HG02588 (cell line): ENCODE data around the gene MMS22L.

Experiments used
- ATAC-seq: cut with Tn5 transposase; IDR thresholded peaks from one replicate; pipeline ENCODE4 v1.9.1; 2021; ENCODE audit warnings: mild to moderate bottlenecking, moderate library complexity; ENCODE audit not compliant: unreplicated experiment

The MMS22L gene, protein sequence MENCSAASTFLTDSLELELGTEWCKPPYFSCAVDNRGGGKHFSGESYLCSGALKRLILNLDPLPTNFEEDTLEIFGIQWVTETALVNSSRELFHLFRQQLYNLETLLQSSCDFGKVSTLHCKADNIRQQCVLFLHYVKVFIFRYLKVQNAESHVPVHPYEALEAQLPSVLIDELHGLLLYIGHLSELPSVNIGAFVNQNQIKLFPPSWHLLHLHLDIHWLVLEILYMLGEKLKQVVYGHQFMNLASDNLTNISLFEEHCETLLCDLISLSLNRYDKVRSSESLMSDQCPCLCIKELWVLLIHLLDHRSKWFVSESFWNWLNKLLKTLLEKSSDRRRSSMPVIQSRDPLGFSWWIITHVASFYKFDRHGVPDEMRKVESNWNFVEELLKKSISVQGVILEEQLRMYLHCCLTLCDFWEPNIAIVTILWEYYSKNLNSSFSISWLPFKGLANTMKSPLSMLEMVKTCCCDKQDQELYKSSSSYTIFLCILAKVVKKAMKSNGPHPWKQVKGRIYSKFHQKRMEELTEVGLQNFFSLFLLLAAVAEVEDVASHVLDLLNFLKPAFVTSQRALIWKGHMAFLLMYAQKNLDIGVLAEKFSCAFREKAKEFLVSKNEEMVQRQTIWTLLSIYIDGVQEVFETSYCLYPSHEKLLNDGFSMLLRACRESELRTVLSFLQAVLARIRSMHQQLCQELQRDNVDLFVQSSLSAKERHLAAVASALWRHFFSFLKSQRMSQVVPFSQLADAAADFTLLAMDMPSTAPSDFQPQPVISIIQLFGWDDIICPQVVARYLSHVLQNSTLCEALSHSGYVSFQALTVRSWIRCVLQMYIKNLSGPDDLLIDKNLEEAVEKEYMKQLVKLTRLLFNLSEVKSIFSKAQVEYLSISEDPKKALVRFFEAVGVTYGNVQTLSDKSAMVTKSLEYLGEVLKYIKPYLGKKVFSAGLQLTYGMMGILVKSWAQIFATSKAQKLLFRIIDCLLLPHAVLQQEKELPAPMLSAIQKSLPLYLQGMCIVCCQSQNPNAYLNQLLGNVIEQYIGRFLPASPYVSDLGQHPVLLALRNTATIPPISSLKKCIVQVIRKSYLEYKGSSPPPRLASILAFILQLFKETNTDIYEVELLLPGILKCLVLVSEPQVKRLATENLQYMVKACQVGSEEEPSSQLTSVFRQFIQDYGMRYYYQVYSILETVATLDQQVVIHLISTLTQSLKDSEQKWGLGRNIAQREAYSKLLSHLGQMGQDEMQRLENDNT

GRCh38 chr6:97282726-97283617 is at the start of gene MMS22L:
TSS of gene MMS22L (minus strand) at chr6:97283216. CDS start at chr6:97282477, 739 bp downstream.
- ATAC-seq: peak; percentile 98

- no peak for ATAC-seq
Measured at GRCh38 chr6:97322811-97323210, 39.8 kb upstream of the MMS22L start.

DNA sequence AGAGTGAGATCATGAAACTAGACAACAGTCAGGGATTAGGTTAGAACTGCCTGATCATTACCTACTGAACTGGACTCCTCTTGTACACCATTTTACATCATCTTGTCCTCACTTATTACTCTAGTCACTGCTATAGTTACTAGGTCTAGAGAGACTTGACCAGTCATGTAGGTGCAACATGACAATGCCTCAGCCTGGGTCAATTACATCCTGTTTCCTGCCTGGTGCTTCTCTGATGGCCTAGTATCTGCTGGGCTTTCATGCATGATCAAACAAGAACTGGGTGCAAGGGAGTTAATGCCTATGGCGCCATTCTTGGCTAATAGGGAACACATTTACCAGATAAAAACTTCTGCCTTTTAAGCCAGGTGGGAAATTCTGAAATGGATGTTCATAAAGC is 39.2 kb upstream of the MMS22L start:
- ATAC-seq: no peak

DNA sequence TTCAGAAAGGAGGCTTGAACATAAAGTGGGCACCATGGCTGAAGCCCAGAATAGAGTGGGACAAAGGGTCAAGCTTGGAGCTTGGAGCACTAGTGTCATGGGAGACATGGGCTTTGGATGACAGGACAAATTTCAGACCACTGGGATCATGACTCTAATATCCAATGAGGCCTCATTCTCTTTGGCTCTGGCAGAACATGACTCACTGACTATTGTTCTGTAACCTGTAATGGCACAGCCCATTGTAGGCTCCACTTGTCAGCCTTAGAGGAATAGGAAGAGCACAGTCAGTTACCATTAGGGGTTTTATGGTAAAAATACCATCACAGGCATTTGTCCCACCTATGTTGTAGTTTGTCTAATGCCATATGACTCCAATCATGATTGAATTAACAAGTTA is 34.0 kb upstream of the MMS22L start:
- ATAC-seq: no peak

DNA sequence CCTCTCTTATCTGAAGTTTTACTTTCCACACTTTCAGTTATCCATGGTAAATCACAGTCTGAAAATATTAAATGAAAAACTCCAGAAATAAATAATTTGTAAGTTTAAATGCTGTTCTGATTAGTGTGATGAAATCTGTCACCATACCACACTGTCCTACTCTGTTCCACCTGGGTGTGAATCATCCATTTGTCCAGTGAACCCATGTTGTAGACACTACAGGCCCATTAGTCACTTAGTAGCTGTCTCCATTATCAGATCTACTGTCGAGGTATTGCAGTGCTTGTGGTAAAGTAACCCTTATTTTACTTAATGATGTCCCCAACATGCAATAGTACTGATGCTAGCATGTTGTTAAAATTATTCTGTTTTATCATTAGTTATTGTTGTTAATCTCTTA is 29.2 kb upstream of the MMS22L start:
- no peak for ATAC-seq

- no peak for ATAC-seq
Measured at GRCh38 chr6:97306544-97307320, 23.7 kb upstream of the MMS22L start.

GRCh38 chr6:97305414-97306066 is 22.5 kb upstream of the MMS22L start:
- ATAC-seq: no peak

GRCh38 chr6:97304701-97305100 is 21.7 kb upstream of the MMS22L start:
- ATAC-seq: no peak

- ATAC-seq: peak; percentile 62
Measured at GRCh38 chr6:97294451-97294850, 11.4 kb upstream of the MMS22L start.

DNA sequence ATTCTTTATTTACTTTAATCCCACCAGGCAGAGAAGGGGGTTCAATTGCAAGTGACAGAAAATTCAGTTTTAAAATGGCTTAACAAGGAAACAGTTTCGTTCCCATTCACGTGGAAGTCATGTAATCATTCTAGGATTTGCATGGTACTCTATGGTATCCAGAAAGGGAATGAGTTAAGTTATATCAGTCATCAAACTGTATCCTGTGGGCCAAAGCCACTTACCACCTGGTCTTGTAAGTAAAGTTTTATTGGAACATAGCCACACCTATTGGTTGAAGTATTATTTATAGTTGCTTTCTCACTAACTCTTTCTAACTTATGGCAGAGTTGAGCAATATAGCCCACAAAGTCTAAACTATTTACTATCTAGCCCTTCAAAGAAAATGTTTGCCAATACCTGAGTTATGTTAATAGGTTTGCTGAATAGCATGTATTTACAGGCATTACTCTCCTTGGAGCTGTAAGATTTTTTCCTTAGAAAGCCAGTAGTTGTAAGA is 10.2 kb upstream of the MMS22L start:
- no peak for ATAC-seq

- no peak for ATAC-seq
Measured at GRCh38 chr6:97292671-97293070, 9.7 kb upstream of the MMS22L start.

- no peak for ATAC-seq
Measured at GRCh38 chr6:97291896-97292295, 8.9 kb upstream of the MMS22L start.

DNA sequence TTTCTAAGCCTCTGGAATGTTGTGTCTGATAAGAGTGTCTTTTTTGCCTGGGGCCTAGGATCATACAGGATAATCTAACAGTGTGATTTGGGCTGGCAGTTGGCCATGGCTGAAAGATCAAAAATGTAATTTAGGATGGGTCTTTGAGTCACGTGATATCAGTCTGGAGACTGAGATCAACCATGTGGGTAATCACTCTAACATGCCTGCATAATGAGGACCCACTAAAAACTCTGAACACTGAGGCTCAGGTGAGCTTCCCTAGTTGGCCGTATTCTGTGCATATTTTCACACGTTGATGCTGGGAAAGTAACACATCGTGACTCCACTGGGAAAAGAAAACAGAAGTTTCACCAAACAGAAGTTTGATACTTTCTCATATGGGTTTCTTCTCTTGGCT is 6.3 kb upstream of the MMS22L start:
- ATAC-seq: no peak

GRCh38 chr6:97288188-97288587 is 5.2 kb upstream of the MMS22L start:
- ATAC-seq: no peak

DNA sequence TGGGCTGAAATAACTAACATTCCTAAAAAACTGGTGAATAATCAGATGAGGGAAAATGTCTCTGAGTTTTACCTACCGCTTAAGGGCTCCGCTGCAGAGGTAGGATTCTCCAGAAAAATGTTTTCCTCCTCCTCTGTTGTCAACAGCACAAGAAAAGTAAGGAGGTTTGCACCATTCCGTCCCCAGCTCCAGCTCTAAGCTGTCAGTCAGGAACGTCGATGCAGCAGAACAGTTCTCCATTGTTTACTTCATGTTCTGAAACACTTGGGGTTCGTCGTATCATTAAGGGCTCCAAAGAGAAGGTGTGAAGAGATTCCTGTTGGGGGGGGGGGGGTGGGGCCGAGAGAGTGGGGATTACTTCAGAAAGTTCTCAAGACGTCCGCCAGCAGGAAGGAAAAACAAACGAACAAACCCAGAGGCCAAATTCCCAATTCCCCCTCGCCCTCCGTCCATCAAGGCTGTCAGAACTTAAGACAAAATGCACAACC is 734 bp downstream of the MMS22L start:
- ATAC-seq: peak; percentile 0

DNA sequence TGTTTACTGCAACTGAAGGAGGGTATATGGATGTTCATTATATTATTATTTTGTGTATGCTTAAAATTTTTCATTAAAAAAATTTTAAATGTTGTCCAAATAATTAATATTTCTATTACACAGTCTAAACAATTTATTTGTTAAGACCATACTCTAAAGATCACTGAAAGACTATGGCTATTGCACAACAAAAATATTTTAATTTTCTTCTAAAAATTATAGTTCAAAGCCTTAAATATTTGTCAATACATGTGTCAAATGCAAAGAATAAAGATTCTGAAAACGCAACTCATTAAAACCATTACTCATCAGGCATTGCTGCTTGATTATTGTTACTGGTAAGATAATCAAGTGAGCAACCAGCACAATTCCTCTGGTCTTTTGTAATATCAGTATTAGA is 2.2 kb downstream of the MMS22L start:
- no peak for ATAC-seq

GRCh38 chr6:97275804-97276203 is 7.2 kb downstream of the MMS22L start:
- no peak for ATAC-seq

DNA sequence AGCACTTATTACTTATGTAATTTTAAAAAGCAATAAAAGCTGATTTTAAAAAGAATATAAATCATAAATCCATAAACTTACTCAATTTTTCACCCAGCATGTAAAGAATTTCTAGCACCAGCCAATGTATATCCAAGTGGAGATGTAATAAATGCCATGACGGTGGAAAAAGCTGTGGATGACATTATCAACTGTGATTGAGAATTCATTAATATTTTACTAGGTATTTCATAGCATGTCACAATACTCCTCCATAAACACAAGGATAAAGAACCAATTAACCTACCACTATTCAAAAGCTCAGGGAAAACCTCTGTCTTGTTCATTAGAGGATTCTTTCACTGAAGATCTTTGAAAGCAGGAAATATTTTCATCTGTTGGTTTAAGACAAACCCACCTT is 13.2 kb downstream of the MMS22L start:
- ATAC-seq: no peak

GRCh38 chr6:97262676-97263075 is 20.3 kb downstream of the MMS22L start:
- no peak for ATAC-seq
